Measurements from ENCODE around the gene SLF1. TPM values are rescaled to one million over a fixed set of nuclear protein-coding genes. Genes with fewer than 3 reads are reported as not detected.
A peak's percentile ranks its signal among the peaks of the same experiment; 100 is the strongest.

The SLF1 gene
- polyA plus RNA-seq, 3 donors: 1.1 to 2.7 (median 2.0) TPM

DNA sequence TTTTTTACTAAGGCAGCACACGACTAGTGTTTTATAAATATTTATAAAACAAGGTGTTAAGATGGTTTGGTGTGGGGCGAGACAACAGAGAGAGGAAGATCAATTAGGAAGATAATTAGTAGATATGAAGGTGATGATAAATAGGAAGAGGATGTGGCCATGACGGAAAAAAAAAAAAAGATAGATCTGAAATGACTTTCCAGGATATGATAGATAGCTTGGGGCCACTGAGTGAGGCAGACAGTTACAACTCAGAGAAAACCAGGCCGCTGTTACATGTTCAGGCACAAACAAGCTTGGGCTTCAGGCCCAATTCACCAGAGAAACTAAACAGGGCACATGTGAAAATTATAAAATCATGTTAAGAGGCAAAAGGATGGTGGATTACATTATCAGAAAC, 43.3 kb upstream of the SLF1 start:
- intact Hi-C loops (cut with micrococcal nuclease): no loop called here
- H3K4me2 ChIP-seq (replicated peaks; ENCODE audit: extremely low read depth, low read length, poor library complexity, severe bottlenecking): no peak overlapping the region
- Mint-ChIP-seq H3K27ac (peak overlapping the region in 2 of 7 donors; percentile 3 to 4), H3K27me3 (ENCODE audit: low read depth in 3 of 3) (peaks cover 0 to 3% (median 0%) of the 10 kb centered on the region in 3 donors), H3K4me1 (peaks cover 2% of the 10 kb centered on the region), H3K9me3 (peaks cover 0 to 5% (median 0%) of the 10 kb centered on the region in 7 donors), H3K36me3 (peaks cover 2 to 4% of the 10 kb centered on the region in 2 donors), H3K4me3 (no peak overlapping the region)
- no peaks in the 10 kb centered on the region for H3K36me3 ChIP-seq (replicated peaks in 1 of 2; ENCODE audit: control insufficient read depth in 1 of 2, insufficient read depth in 2 of 2, low read length in 2 of 2)
- H3K9ac ChIP-seq (ENCODE audit: insufficient read depth, low read length, poor library complexity, severe bottlenecking): no peak overlapping the region
- no peaks in the 10 kb centered on the region for H4K20me1 ChIP-seq (ENCODE audit: insufficient read depth, low read length)
- no peak overlapping the region for H2AFZ ChIP-seq (ENCODE audit: insufficient read depth, low read depth, low read length, poor library complexity, severe bottlenecking)
- DNase-seq: no peak
- H3K79me2 ChIP-seq (ENCODE audit: insufficient read depth, low read length): no peaks in the 10 kb centered on the region
- 100% methylated on average over 2 of the region's 4 CpGs for WGBS (ENCODE audit: insufficient coverage)
- no peak for TF ChIP-seq CTCF (IDR thresholded peaks at IDR 0.05)
- H3K4me1 ChIP-seq (ENCODE audit: control insufficient read depth in 1 of 2, insufficient read depth in 2 of 2, low read length in 2 of 2): no peaks in the 10 kb centered on the region
- H3K4me3 ChIP-seq (replicated peaks in 1 of 3; ENCODE audit: low read depth in 2 of 3, low read length in 3 of 3): no peak overlapping the region
- H3K27ac ChIP-seq (ENCODE audit: low read depth in 1 of 2, low read length in 2 of 2): no peak overlapping the region
- no peaks in the 10 kb centered on the region for H3K27me3 ChIP-seq (ENCODE audit: control insufficient read depth in 2 of 2, insufficient read depth in 2 of 2, low read length in 2 of 2)
- H3K9me3 ChIP-seq (replicated peaks in 1 of 2; ENCODE audit: control insufficient read depth in 1 of 2, insufficient read depth in 1 of 2, low read length in 2 of 2): peaks cover 0 to 2% of the 10 kb centered on the region in 2 donors

GRCh38 chr5:94577466-94578245, 40.8 kb upstream of the SLF1 start:
- no peak overlapping the region for H3K4me3 ChIP-seq (replicated peaks in 1 of 3; ENCODE audit: low read depth in 2 of 3, low read length in 3 of 3)
- Mint-ChIP-seq H3K27ac (no peak overlapping the region), H3K4me3 (no peak overlapping the region), H3K27me3 (ENCODE audit: low read depth in 3 of 3) (peaks cover 0 to 3% (median 0%) of the 10 kb centered on the region in 3 donors), H3K36me3 (peaks cover 2 to 4% of the 10 kb centered on the region in 2 donors), H3K4me1 (peaks cover 2% of the 10 kb centered on the region), H3K9me3 (peaks cover 0 to 3% (median 0%) of the 10 kb centered on the region in 7 donors)
- H3K4me2 ChIP-seq (replicated peaks; ENCODE audit: extremely low read depth, low read length, poor library complexity, severe bottlenecking): no peak overlapping the region
- no peaks in the 10 kb centered on the region for H3K4me1 ChIP-seq (ENCODE audit: control insufficient read depth in 1 of 2, insufficient read depth in 2 of 2, low read length in 2 of 2)
- H3K27me3 ChIP-seq (ENCODE audit: control insufficient read depth in 2 of 2, insufficient read depth in 2 of 2, low read length in 2 of 2): no peaks in the 10 kb centered on the region
- intact Hi-C loops (cut with micrococcal nuclease): no loop called here
- no peaks in the 10 kb centered on the region for H3K79me2 ChIP-seq (ENCODE audit: insufficient read depth, low read length)
- H2AFZ ChIP-seq (ENCODE audit: insufficient read depth, low read depth, low read length, poor library complexity, severe bottlenecking): no peak overlapping the region
- peaks cover 0 to 2% of the 10 kb centered on the region in 2 donors for H3K9me3 ChIP-seq (replicated peaks in 1 of 2; ENCODE audit: control insufficient read depth in 1 of 2, insufficient read depth in 1 of 2, low read length in 2 of 2)
- no peak overlapping the region for H3K27ac ChIP-seq (ENCODE audit: low read depth in 1 of 2, low read length in 2 of 2)
- no peak overlapping the region for H3K9ac ChIP-seq (ENCODE audit: insufficient read depth, low read length, poor library complexity, severe bottlenecking)
- DNase-seq: no peak
- TF ChIP-seq CTCF (IDR thresholded peaks at IDR 0.05): no peak
- H4K20me1 ChIP-seq (ENCODE audit: insufficient read depth, low read length): no peaks in the 10 kb centered on the region
- no peaks in the 10 kb centered on the region for H3K36me3 ChIP-seq (replicated peaks in 1 of 2; ENCODE audit: control insufficient read depth in 1 of 2, insufficient read depth in 2 of 2, low read length in 2 of 2)
